K562 (cell line): Measurements from ENCODE around the gene KIF5A. TPM values are rescaled to one million over a fixed set of nuclear protein-coding genes. Genes with fewer than 3 reads are reported as not detected.

ENCODE experiments used
- ATAC-seq: fragments of 200-7000 bp; cut with Tn5 transposase; 3 replicates; pipeline ENCODE4 v1.9.1; 2020; ENCODE audit warnings: moderate library complexity
- BruUV-seq: library from RNA; stranded (reverse); fragments of 400-500 nt; replicated peaks from 2 replicates; lab custom pipeline; 2021; lab: Mats Ljungman, UMichigan
- CTCF ChIA-PET: fragments of 300-600 bp; formaldehyde crosslinking; extraction: SDS; loops from one replicate; lab custom pipeline; 2021; ENCODE audit warnings: low intra/inter-chr PET ratio; lab: Yijun Ruan, JAX
- POLR2A ChIA-PET: fragments of 300-600, 350-650 bp; sonication (Branson Sonifier 250); formaldehyde crosslinking; extraction: SDS; loops from one replicate; lab custom pipeline; 2021; ENCODE audit warnings: antibody characterized with exemption, inconsistent platforms; lab: Yijun Ruan, JAX
- DNase-seq, 4 experiments: peaks; one replicate each; pipeline versions ENCODE4 v3.0.0 to v3.0.0-alpha.2; 2011 to 2018; ENCODE audit warnings: low spot score in 3 of 4, mixed read lengths in 3 of 4; ENCODE audit errors: extremely low read depth in 1 of 4
- FAIRE-seq: peaks from 2 replicates; lab custom pipeline; 2011; peaks lifted over from hg19 to GRCh38; lab: Jason Lieb, UNC
- H2AFZ ChIP-seq: 2 replicates; pipeline ENCODE4 v1.6.0; 2011; ENCODE audit warnings: low read depth, low read length, control low read depth, inconsistent platforms
- H3K27ac ChIP-seq: fragments of 200-600 bp; 3 replicates; pipeline ENCODE4 v1.8.0; 2011; ENCODE audit warnings: low read depth, mild to moderate bottlenecking, control low read depth, inconsistent platforms, low read length, moderate library complexity, mixed read lengths; ENCODE audit errors: extremely low read depth
- H3K27me3 ChIP-seq, 2 experiments: fragments of 300-600 bp in 1 of 2; 2 replicates in 1 of 2; 3 replicates in 1 of 2; pipeline versions ENCODE4 v1.6.0 to v1.8.0; 2011; ENCODE audit warnings: inconsistent platforms in 2 of 2, low read length in 2 of 2, mild to moderate bottlenecking in 1 of 2, mixed read lengths in 1 of 2, moderate library complexity in 1 of 2; ENCODE audit not compliant: control insufficient read depth in 2 of 2, insufficient read depth in 2 of 2
- H3K36me3 ChIP-seq: fragments of 300-600 bp; 3 replicates; pipeline ENCODE4 v1.8.0; 2011; ENCODE audit warnings: mild to moderate bottlenecking, low read length, inconsistent platforms; ENCODE audit not compliant: control insufficient read depth, insufficient read depth
- H3K4me1 ChIP-seq, 2 experiments: fragments of 200-600 bp in 1 of 2; replicated peaks in 1 of 2; 2 replicates in 1 of 2; 3 replicates in 1 of 2; pipeline versions ENCODE4 v1.5.1 to v1.8.0; 2011; ENCODE audit warnings: inconsistent platforms in 2 of 2, low read length in 2 of 2, mild to moderate bottlenecking in 1 of 2, mixed read lengths in 1 of 2, moderate library complexity in 1 of 2; ENCODE audit not compliant: control insufficient read depth in 2 of 2, insufficient read depth in 2 of 2
- H3K4me2 ChIP-seq: 2 replicates; pipeline ENCODE4 v1.6.1; 2011; ENCODE audit warnings: low read length, control low read depth, inconsistent platforms, mixed read lengths; ENCODE audit not compliant: insufficient read depth
- H3K4me3 ChIP-seq: fragments of 200-600 bp; sonication (generic), shearing (Covaris generic); 2 replicates; pipeline ENCODE4 v1.5.1; 2016; ENCODE audit warnings: control low read depth, inconsistent platforms
- H3K79me2 ChIP-seq: fragments of 200-600 bp; 3 replicates; pipeline ENCODE4 v1.8.0; 2011; ENCODE audit warnings: low read length, inconsistent platforms; ENCODE audit not compliant: control insufficient read depth, insufficient read depth
- H3K9ac ChIP-seq, 2 experiments: 2 replicates each; pipeline versions ENCODE4 v1.6.0 to v1.6.1; 2011; ENCODE audit warnings: low read depth in 2 of 2, low read length in 2 of 2, control low read depth in 1 of 2, inconsistent platforms in 1 of 2, mild to moderate bottlenecking in 1 of 2, mixed read lengths in 1 of 2; ENCODE audit not compliant: insufficient read depth in 1 of 2
- H3K9me1 ChIP-seq: one replicate; pipeline ENCODE4 v1.6.0; 2011; ENCODE audit warnings: inconsistent platforms, mild to moderate bottlenecking, low read length, moderate library complexity; ENCODE audit not compliant: control insufficient read depth, insufficient read depth
- H3K9me3 ChIP-seq: replicated peaks from 2 replicates; pipeline ENCODE4 v1.5.1; 2011; ENCODE audit warnings: low read depth, low read length, inconsistent platforms; ENCODE audit not compliant: control insufficient read depth, insufficient read depth
- H4K20me1 ChIP-seq: replicated peaks from 2 replicates; pipeline ENCODE4 v1.6.1; 2011; ENCODE audit warnings: low read length, inconsistent platforms, mixed read lengths; ENCODE audit not compliant: control insufficient read depth, insufficient read depth
- CBX5 ChIP-seq: IDR thresholded peaks from 2 replicates; pipeline ENCODE4 v1.6.1; 2014; ENCODE audit warnings: low read depth, borderline replicate concordance
- CTCFL ChIP-seq: IDR thresholded peaks from 2 replicates; pipeline ENCODE4 v1.6.1; 2011; ENCODE audit warnings: borderline replicate concordance, low read depth, mild to moderate bottlenecking, moderate library complexity, low read length; ENCODE audit not compliant: insufficient read depth, poor library complexity, severe bottlenecking
- DDX20 ChIP-seq: fragments of 450-650 bp; IDR thresholded peaks from 2 replicates; pipeline ENCODE4 v1.6.1; 2016; ENCODE audit warnings: missing genetic modification characterization, low read depth, mild to moderate bottlenecking, missing compliant biosample characterization, moderate library complexity
- ELF4 ChIP-seq: fragments of 450-650 bp; formaldehyde crosslinking; IDR thresholded peaks from 2 replicates; pipeline ENCODE4 v1.4.0; 2022; ENCODE audit warnings: missing genetic modification characterization
- FOXK1 ChIP-seq: sonication (generic); formaldehyde crosslinking; IDR thresholded peaks from 2 replicates; pipeline ENCODE4 v1.8.0; 2022; ENCODE audit warnings: missing genetic modification reagents, mild to moderate bottlenecking, borderline replicate concordance
- KDM1A ChIP-seq, 2 experiments: fragments of 450-650 bp; IDR thresholded peaks; 2 replicates each; pipeline ENCODE4 v1.6.1; 2016; ENCODE audit warnings: mild to moderate bottlenecking in 2 of 2
- NCOA6 ChIP-seq: fragments of 450-650 bp; IDR thresholded peaks from 2 replicates; pipeline ENCODE4 v1.6.1; 2017; ENCODE audit warnings: mild to moderate bottlenecking
- POLR3A ChIP-seq: IDR thresholded peaks from 2 replicates; pipeline ENCODE4 v1.6.1; 2011; ENCODE audit warnings: borderline replicate concordance, mild to moderate bottlenecking, moderate library complexity; ENCODE audit not compliant: insufficient read length, insufficient read depth; ENCODE audit errors: extremely low read depth
- POLR3G ChIP-seq: IDR thresholded peaks from 2 replicates; pipeline ENCODE4 v1.6.1; 2011; ENCODE audit not compliant: insufficient read length, insufficient replicate concordance; ENCODE audit errors: extremely low read depth
- PTBP1 ChIP-seq: fragments of 200-400 bp; formaldehyde crosslinking; IDR thresholded peaks from 2 replicates; pipeline ENCODE4 v1.6.1; 2017; ENCODE audit warnings: low read depth, low read length
- STAG1 ChIP-seq: sonication (generic); formaldehyde crosslinking; IDR thresholded peaks from 2 replicates; pipeline ENCODE4 v1.5.0; 2020; ENCODE audit warnings: missing genetic modification reagents, borderline replicate concordance
- TFAM ChIP-seq: fragments of 250-450 bp; sonication (Bioruptor Pico); conservative IDR thresholded peaks from 2 replicates; pipeline ENCODE4 v1.5.0; 2021; ENCODE audit warnings: mild to moderate bottlenecking, moderate library complexity
- THAP7 ChIP-seq: fragments of 250-450 bp; sonication (Bioruptor Pico); IDR thresholded peaks from 2 replicates; pipeline ENCODE4 v1.5.0; 2021
- U2AF1 ChIP-seq: fragments of 200-400 bp; formaldehyde crosslinking; optimal IDR thresholded peaks from 2 replicates; pipeline ENCODE3; 2017; ENCODE audit warnings: mild to moderate bottlenecking, low read depth, low read length, moderate library complexity
- USF1 ChIP-seq: sonication (generic); formaldehyde crosslinking; IDR thresholded peaks from 2 replicates; pipeline ENCODE4 v1.9.0; 2022; ENCODE audit warnings: mild to moderate bottlenecking, missing genetic modification reagents
- ZBTB12 ChIP-seq: fragments of 250-450 bp; sonication (Bioruptor Pico); IDR thresholded peaks from 2 replicates; pipeline ENCODE4 v1.4.0; 2020
- ZNF444 ChIP-seq: fragments of 250-450 bp; sonication (Bioruptor Pico); IDR thresholded peaks from 2 replicates; pipeline ENCODE4 v1.4.0; 2020; ENCODE audit warnings: mild to moderate bottlenecking, moderate library complexity
- WGBS: fragments of 100-300 bp; shearing (Covaris generic); methylation state at CpG from one replicate; pipeline ENCODE4 v1.1.6; 2016; ENCODE audit warnings: low coverage, mixed read lengths; ENCODE audit not compliant: insufficient coverage; ENCODE audit errors: missing lambda C conversion rate; 5-methylcytosine and 5-hydroxymethylcytosine counted together
- in situ Hi-C: fragments of 300-500 bp; cut with MboI; formaldehyde crosslinking; loops from 4 replicates; pipeline ENCODE4 v1.15.0; 2018; ENCODE audit warnings: inconsistent platforms, mixed read lengths
- intact Hi-C: fragments of 100-400 bp; cut with micrococcal nuclease; formaldehyde crosslinking; loops from 2 replicates; pipeline ENCODE4 v1.14.2; 2022
- polyA plus RNA-seq, 8 experiments: library from polyadenylated mRNA; depleted of rRNA in 4 of 8; stranded (reverse) in 5 of 8; unstranded in 3 of 8; fragments of >200 nt; fragmentation: Nextera tagmentation in 2 of 8; fragmentation: Illumina TruSeq in 1 of 8; extraction: Ambion mirVana in 2 of 8; extraction: Trizol in 1 of 8; gene quantifications; 2 replicates each; pipeline versions ENCODE4 v1.2.1 to v1.2.3, GENCODE V29; 2011 to 2014; ENCODE audit warnings: inconsistent platforms in 1 of 8, missing spikeins in 1 of 8
- total RNA-seq, 7 experiments: library from RNA; depleted of rRNA in 6 of 7; stranded (reverse); fragments of >200 nt in 6 of 7; fragmentation: Illumina TruSeq in 2 of 7; extraction: Trizol in 2 of 7; gene quantifications; 2 replicates each; pipeline versions ENCODE4 v1.2.1 to v1.2.3, GENCODE V29; 2011 to 2021; ENCODE audit warnings: low replicate concordance in 1 of 7

The KIF5A gene
- total and polyA plus RNA-seq, 9 of the 15 experiments (the other 6 are each of a cell fraction or from before 2014, with no cell fraction given), result 3.4 to 17.7 (median 8.0) TPM

- Histone ChIP-seq H3K9ac (peak overlapping the region in 1 of 2 experiments; percentile 76; a peak in 2 of 4 replicates), H3K9me3 (no peaks in the 10 kb centered on the region), H2AFZ (no peak overlapping the region), H3K4me1 (peaks cover 43 to 52% of the 10 kb centered on the region in 2 experiments), H3K27me3 (no peaks in the 10 kb centered on the region), H3K27ac (no peak overlapping the region), H3K9me1 (peaks cover 4% of the 10 kb centered on the region), H3K79me2 (peaks cover 2% of the 10 kb centered on the region; the same call in 2 of the 3 replicates), H3K4me2 (no peak overlapping the region), H4K20me1 (no peaks in the 10 kb centered on the region), H3K4me3 (no peak overlapping the region), H3K36me3 (peaks cover 16% of the 10 kb centered on the region; the same call in 2 of the 3 replicates)
- intact Hi-C loops (no loop called here), in situ Hi-C loops (no loop called here)
- CTCF ChIA-PET, result no interaction called here
- DNase-seq, result no peak
- BruUV-seq, result no TSS peak
- POLR2A ChIA-PET, result interaction anchor here (0.9 kb wide), 1 partner anchor 16 kb away, joined by 4 read pairs; no protein-coding TSS in a partner anchor
- 80% methylated on average over 5 of the region's 5 CpGs for WGBS
- ATAC-seq, result no peak
- TF ChIP-seq NCOA6, result no peak
- no peak for TF ChIP-seq TFAM (CRISPR knock-in tag)
- TF ChIP-seq KDM1A (IDR thresholded peaks at IDR 0.05), result no peak
- no peak for TF ChIP-seq STAG1 (CRISPR knock-in tag)
- no peak for TF ChIP-seq ELF4 (CRISPR knock-in tag)
- no peak for TF ChIP-seq ZBTB12 (CRISPR knock-in tag)
- TF ChIP-seq POLR3A, result no peak
- TF ChIP-seq PTBP1, result no peak
- TF ChIP-seq CBX5, result no peak
- no peak for TF ChIP-seq POLR3G
- no peak for TF ChIP-seq DDX20 (tag)
- no peak for TF ChIP-seq U2AF1
- no peak for TF ChIP-seq ZNF444
- TF ChIP-seq CTCFL, result no peak
- TF ChIP-seq USF1 (CRISPR knock-in tag), result no peak
- no peak for TF ChIP-seq THAP7 (CRISPR knock-in tag)
- TF ChIP-seq FOXK1 (CRISPR knock-in tag), result no peak
- FAIRE-seq, result no peak
These were observed 65.8 kb downstream of the KIF5A start for GRCh38 chr12:57615637-57616036.
